ENCODE measurements around the gene SP2.

DNA sequence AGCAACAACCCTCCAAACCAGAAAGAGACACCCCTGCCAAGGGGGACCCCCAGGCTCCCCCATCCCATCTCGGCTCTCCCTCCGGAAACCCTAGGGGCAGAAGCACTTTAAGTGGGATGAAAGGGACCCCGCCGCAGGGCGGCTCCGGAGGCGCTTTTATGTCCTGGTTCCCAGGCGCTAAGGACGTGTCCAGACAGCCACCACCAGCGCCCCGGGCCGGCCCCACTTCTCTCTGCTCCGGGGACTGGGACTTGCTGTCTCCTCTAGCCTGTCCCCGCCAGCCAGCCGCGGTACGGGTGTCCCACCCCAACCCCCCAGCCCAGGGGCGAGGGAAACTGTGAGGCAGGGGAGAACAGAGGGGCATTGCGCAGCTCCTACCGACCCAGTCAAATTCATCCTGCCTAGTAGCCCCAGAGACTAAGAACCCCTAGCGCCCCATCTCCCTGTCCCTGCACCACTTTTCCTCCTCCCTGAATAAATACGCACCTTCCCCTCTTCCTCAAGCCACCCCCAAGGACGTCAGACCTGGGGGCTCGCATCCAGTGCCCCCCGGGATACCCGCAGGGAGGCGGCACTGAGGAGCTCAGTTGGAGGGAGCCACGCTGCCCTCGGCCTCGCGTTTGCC lies 49.2 kb upstream of the SP2 start:
- TF ChIP-seq CTCF (IDR thresholded peaks at IDR 0.05) = no peak
- TF ChIP-seq POLR2A (IDR thresholded peaks at IDR 0.05) = no peak

Measured in thyroid gland (tissue), 4 donors.